IPS-18c (cell line): ENCODE data around the gene ARRDC1.
"Not testable (repeated sequence)": the region's sequence is repeated elsewhere in the genome, so short reads cannot be mapped to it uniquely, and the experiment has no call there.

Source experiments
- H3K4me3 ChIP-seq: 2 replicates; pipeline ENCODE4 v1.7.0; 2013; ENCODE audit warnings: low read depth, mild to moderate bottlenecking, low read length, moderate library complexity; ENCODE audit not compliant: insufficient read depth
- H3K9me3 ChIP-seq: one replicate; pipeline ENCODE4 v1.6.1; 2013; ENCODE audit warnings: mild to moderate bottlenecking, low read length, moderate library complexity; ENCODE audit not compliant: control insufficient read depth, insufficient read depth

The ARRDC1 gene

DNA sequence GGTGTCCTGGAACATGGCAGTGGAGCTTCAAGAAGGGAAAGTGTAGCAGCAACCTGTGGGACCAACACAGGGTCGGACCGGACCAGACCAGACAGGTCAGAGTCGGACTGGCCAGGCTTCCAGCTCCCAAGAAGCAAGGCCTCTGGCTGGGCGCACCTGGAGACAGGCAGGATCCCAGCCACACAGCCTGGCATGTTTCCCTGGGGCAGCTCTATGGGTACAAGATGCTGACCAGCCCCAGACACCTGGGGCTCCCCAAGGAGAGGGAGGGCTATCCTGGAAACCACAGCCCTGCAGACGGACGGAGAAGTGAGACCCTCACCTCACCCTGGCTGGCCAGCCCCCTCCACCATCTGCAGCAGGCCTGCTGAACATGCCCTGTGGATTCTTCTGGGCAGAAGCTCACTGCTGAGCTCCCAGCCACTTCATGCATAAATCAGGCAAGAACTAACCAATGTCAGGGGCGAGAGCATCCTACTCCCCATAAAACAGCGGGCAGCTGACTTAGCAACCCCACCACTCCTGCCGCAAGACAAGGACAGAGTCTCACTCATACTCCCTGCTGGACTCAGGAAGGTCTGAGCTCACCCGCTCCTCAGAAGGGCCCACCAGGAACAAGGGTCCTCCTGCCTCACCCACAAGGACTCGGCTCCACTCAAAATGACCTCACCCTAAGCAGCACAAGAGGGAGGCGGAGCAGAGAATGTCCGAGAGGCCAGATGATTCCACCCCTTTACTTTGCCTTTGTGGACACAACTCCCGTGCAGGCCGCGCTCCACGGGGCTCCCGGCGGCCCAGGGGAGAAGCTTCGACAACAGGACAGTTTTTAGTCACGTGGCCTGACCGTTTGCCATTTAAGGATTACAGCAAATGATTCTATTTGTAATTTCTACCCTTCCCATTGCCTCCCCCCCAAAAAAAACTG, 23.9 kb upstream of the ARRDC1 start:
- no peaks in the 10 kb centered on the region for H3K9me3 ChIP-seq
- H3K4me3 ChIP-seq = no peak overlapping the region

- no peaks in the 10 kb centered on the region for H3K9me3 ChIP-seq
- no peak overlapping the region for H3K4me3 ChIP-seq
These were observed 23.1 kb upstream of the ARRDC1 start for GRCh38 chr9:137582286-137582860.

GRCh38 chr9:137583347-137583746, 22.1 kb upstream of the ARRDC1 start:
- Histone ChIP-seq H3K4me3 (no peak overlapping the region), H3K9me3 (no peaks in the 10 kb centered on the region)

DNA sequence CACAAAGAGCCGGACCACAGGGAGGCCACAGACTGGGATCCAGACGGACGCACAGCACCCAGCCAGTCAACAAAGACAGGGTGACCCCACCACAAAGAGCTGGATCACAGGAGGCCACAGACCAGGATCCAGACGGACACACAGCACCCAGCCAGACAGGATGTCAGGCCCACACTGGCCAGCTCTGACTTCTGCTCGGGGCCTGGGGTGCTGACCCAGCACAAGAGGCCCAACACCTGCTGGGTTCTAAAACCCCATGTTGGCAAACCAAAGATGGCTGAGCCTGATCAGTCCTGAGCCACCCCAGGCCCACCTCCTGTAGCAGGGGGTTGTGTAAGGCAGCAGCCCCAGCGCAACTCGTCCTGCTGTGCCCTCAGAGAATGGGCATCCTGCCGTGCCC, 21.5 kb upstream of the ARRDC1 start:
- Histone ChIP-seq H3K4me3 (no peak overlapping the region), H3K9me3 (no peaks in the 10 kb centered on the region)

DNA sequence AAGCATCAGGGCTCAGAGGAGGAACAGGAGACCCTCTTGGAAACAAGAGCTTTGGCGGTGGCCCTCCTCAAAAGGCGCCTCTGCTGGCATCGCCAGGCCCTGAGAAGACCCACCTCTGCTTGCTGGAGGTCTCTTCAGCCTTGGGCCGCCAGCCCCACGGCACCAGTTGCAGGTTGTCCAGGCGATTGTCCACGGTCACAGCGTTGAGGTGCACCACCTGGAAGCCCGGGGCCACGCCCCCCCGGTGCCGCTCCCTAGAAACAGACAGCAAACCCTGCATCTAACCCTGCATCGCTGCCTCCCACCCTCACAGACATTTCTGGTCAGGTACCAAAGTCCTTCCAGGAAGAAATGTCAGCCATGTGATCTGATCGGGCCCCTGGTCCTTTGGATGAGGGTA, 18.6 kb upstream of the ARRDC1 start:
- Histone ChIP-seq H3K4me3 (no peak overlapping the region), H3K9me3 (no peaks in the 10 kb centered on the region)

GRCh38 chr9:137588311-137588710, 17.2 kb upstream of the ARRDC1 start:
- no peaks in the 10 kb centered on the region for H3K9me3 ChIP-seq
- peak overlapping the region; percentile 73; the same call in 1 of the 2 replicates for H3K4me3 ChIP-seq

- peak overlapping the region; percentile 73 for H3K4me3 ChIP-seq
These were observed 16.6 kb upstream of the ARRDC1 start for GRCh38 chr9:137588891-137589290.

GRCh38 chr9:137589441-137590122, 15.9 kb upstream of the ARRDC1 start:
- no peaks in the 10 kb centered on the region for H3K9me3 ChIP-seq
- peak overlapping the region; percentile 73 for H3K4me3 ChIP-seq

More at GRCh38 chr9:137588891-137589290, 16.6 kb upstream of the ARRDC1 start:
- H3K9me3 ChIP-seq = no peaks in the 10 kb centered on the region

- Histone ChIP-seq H3K9me3 (no peaks in the 10 kb centered on the region), H3K4me3 (peak overlapping the region; percentile 73)
These were observed 15.4 kb upstream of the ARRDC1 start for GRCh38 chr9:137590123-137590468.

DNA sequence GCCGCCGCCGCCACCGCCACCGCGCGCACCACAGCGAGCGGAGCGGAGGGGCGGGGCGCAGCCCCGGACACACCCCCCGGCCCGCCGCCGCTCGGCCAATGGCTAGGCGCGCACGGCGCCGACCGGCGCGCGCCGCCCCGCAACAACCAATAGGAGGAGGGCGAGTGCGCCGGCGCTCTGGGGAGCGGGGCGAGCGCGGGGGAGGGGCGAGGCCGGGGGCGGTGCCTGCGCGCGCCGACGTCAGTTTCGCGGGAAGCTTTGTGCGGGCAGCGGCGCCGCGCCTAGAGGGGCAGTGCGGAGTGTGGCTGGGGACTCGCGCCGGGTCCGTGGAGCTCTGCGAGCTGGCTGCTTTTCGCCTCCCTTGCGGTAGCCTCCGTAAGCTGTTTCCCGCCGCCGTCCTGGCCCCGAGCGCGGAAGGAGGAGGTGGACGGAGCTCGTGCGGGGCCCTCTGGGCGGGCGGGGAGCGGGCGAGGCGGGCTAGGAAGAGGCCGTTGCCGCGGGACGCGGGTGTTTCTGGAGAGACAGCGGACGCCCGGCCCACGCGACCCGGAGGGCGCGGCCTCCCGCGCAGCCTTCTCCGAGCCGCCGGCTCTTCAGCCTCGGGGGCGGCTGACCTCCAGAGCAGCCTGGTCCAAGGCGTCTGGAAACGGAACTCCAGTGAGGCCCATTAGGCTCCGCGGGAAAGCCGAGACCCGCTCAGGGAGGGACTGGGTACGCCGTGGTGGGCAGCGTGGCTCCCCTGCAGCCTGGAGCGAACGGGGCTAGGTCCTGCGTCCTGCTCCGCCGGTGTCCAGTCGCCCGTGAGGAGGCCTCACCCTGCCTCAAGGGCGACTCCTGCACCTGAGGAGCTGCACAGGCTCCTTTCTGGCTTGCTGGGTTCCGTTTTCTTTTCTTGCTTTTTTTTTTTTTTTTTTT, 14.8 kb upstream of the ARRDC1 start, which contains the start of gene ZMYND19:
Gene ZMYND19 (minus strand): TSS at position 44 of the 915 bp plus-strand sequence. CDS start 249 bp downstream, outside the sequence.
- H3K9me3 ChIP-seq = no peaks in the 10 kb centered on the region
- peak within 1 kb of the TSS; percentile 90 for H3K4me3 ChIP-seq

DNA sequence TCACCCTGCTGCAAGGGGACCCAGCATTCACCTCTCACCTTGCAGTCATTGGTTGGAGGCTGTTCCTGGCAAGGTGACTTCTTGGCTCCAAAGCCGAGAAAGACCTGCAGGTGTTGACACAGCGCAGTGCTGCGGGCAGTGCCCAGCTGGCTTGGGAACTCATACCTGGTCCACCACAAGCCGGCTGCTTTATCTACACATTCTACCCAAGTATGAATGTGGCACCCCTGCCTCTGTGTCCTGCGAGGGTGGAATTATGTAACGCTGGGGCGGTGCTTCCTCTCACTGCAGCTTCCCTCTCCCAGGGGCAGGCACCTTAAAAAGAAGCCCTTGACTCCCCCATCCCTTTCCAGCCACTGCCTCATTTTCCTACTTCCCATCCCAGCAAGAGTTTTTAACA, 12.7 kb upstream of the ARRDC1 start:
- Histone ChIP-seq H3K9me3 (no peaks in the 10 kb centered on the region), H3K4me3 (no peak overlapping the region)

GRCh38 chr9:137593176-137593575, 12.3 kb upstream of the ARRDC1 start:
- Histone ChIP-seq H3K4me3 (no peak overlapping the region), H3K9me3 (no peaks in the 10 kb centered on the region)

- H3K4me3 ChIP-seq, H3K9me3 ChIP-seq: not testable (repeated sequence)
These were observed 8.9 kb upstream of the ARRDC1 start for GRCh38 chr9:137596577-137596976.

GRCh38 chr9:137598943-137599342, 6.5 kb upstream of the ARRDC1 start:
- no peak overlapping the region for H3K4me3 ChIP-seq
- no peaks in the 10 kb centered on the region for H3K9me3 ChIP-seq

- Histone ChIP-seq H3K4me3 (no peak overlapping the region), H3K9me3 (no peaks in the 10 kb centered on the region)
These were observed 2.8 kb upstream of the ARRDC1 start for GRCh38 chr9:137602661-137603060.

GRCh38 chr9:137603879-137604278, 1.6 kb upstream of the ARRDC1 start:
- Histone ChIP-seq H3K9me3 (no peaks in the 10 kb centered on the region), H3K4me3 (no peak overlapping the region)
